Activated T-helper 1 cell treated with Interleukin-2 at 50 U/mL for 16 hours (primary cell): Measurements from ENCODE around the gene SPATC1L.

Experiments
- DNase-seq: peaks from one replicate; pipeline ENCODE4 v3.0.0-alpha.2; 2020; ENCODE audit warnings: low read depth

The SPATC1L gene

DNA sequence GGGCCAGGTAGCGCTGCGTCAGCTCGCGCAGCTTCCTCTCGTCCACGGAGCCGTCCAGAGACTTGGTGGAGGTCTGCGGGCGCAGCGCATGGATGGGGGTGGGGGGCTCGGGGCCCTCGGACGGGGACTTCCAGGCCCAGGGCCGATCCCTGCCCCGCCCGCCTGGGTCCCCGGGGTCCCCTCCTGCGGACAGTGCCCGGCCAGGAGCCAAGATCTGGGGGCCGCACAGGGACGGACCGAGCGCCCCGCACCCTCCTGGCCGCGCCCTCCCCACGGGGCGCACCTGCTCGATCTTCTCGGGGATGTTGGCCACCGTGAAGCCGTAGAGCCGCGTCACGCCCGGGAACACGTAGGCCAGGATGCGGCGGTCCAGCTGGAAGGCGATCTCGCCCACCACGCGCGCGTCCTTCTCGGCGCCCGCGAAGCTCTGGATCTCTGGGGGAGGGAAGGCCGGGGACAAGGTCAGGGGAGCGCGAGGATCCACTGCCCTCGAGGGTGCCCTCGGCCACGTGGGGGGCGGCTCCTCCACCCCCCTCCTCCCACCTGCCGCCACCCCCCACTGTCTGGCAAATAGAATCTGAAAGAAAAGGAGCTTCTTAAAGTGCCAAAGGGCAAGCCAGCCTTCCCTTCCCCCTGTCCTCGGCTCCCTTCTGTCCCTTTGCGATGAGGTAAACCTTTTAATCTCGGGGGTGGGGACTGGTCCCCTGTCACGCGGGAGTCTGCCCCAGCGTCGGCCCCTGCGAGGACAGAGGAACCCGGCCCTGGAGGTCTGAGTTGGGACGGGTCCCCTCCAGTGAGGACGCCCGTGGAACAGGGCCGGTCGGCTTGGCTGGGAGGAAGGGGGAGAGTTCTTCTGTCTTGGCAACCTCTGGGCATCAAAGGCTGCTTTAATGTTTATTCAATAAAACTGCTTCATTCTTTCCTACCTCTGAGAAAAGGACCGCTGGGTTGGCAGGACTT, 22.3 kb downstream of the SPATC1L start:
- no peak for DNase-seq

DNA sequence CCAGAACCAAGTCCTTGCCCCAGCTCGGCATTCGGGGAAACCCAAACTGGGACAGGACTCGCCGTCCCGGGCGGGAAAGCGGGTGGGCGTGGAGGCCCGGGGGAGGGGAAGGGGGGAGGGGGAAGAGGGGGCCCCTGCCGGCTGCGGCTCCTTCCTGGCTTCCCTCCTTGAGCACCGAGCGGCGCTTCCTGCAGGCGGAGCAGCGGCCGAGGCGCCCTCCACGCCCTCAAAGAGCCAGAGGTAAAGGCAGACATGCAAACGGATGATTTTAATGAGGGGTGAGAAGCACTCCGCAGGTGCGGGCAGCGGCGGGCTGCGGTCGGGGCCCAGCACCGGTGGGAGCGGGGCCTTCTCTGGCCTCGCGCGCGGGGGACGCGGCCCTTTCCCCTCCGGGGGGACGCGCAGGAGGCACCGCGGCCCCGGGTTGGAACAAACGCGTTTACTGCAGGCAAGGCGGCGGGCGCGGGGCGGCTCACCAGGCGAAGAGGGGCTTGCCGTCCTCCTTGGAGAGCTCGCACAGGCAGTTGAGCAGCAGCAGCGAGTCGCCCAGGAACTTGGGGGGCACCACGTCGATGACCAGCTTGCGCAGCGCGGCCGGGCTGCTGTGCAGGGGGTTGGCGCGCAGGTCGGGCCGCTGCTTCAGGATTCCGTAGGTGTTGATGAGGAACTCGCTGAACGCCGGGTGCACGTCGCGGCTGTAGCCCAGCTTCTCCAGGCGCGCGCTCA, 23.2 kb downstream of the SPATC1L start:
- DNase-seq: no peak

DNA sequence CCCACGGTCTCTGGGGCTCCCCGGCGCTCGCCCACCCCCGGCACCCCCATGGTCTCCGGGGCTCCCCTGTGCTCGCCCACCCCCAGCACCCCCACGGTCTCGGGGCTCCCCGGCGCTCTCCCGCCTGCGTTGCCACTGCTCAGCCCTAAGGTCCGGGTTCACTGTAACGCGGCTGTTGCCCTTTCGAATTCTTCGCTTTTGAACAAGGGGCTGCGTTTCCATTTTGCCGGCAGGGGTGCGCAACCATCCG, 23.7 kb downstream of the SPATC1L start:
- no peak for DNase-seq

DNA sequence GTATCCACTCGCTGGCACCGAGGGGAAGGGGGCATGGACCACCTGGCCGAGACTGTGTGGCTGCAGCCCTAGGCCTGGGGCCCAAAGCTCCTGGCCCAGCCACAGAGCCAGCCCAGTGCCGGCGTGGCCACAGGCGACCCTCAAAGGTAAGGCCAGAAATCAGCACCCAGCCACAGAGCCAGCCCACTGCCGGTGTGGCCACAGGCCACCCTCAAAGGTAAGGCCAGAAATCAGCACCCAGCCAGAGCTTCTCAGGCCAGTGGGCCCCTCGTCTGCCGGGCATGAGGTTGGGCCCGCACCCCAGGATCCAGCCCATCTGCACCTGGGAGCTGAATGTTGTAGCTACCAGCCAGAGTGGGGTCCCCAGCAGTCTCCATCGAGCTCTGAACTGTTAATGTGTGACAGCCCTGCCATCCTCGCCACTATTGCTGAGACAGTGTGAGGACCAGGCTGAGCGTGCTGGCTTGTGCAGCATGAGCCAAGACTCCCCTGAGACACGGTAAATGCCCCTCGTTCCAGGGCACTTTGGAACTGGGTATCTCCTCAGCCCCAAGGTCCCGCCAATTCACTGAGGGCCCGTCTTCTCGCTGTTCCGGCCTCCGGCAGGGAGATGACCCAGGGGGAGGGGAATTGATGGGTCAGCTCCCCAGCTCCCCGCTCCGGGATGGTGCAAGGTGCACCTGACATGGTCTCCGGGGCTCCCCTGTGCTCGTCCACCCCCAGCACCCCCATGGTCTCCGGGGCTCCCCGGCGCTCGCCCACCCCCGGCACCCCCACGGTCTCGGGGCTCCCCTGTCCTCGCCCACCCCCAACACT, 24.2 kb downstream of the SPATC1L start:
- DNase-seq: no peak

DNA sequence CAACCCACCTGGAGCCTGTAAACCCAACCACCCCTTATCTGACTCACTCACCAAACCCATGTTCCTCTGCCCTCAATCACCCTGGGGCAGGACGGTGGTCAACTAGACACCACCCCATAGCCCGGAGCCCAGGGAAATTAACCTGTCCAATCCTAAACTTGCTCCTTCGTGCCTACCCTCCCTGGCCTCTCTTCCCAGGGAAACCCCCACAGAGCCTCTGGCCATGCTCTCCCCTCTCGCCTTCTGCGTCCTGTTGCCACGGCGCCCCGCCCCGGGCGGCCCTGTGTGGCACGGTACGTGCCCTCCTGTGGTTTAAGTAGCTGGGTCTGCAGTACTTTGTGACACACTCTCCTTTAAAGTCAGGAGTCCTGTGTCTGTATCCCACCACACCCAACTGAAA, 24.9 kb downstream of the SPATC1L start:
- DNase-seq: no peak

DNA sequence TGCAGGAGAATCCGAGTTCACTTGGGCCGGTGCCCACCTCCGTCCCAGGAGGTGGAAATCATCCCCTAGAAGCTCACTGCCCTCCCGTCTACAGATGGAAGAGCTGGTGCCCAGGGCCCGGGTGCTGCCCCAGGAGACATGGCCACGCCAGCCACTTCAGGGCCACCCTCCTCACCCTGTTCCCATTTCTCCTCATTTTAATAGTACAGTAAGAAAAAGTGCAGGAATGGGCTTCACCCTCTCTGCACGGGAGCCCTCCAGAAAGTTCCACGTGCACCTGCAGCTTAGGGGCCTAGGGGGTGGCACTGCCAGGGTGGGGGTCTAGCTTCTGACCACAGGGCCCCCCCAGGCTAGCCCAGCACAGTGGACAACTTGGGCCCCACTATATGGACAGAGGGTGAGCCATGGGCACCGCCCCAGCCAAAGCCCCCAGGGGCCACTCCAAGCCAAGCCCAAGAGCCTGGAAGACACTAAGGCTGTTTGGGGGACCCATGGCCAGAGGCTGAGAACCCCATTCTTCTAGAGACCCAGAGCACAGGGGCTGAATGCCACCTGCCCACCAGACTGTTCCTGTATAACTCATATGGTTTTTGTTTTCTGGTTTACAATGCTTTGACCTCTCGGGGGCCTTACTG, 25.5 kb downstream of the SPATC1L start:
- no peak for DNase-seq

DNA sequence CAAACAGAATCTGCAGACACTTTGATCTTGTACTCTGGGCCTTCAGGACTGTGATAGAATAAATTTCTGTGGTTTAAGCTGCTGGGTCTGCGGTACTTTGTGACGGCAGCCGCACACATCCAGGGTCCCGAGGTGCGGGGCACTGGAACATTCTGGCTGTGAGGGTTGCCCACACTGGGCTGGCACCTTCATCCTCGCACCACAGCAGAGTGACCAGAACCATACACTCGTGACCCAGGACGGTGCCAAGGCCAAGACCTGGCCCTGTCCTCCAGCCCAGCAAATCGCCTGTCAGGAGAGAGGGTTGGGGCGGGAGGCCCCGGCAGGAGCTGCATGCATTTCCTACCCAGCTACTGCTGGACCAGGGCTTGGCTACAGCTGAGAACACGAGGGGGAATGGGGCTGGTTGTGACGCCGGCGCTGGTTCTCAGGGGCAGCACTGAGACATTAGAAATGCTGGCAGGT, 26.2 kb downstream of the SPATC1L start:
- DNase-seq: no peak

DNA sequence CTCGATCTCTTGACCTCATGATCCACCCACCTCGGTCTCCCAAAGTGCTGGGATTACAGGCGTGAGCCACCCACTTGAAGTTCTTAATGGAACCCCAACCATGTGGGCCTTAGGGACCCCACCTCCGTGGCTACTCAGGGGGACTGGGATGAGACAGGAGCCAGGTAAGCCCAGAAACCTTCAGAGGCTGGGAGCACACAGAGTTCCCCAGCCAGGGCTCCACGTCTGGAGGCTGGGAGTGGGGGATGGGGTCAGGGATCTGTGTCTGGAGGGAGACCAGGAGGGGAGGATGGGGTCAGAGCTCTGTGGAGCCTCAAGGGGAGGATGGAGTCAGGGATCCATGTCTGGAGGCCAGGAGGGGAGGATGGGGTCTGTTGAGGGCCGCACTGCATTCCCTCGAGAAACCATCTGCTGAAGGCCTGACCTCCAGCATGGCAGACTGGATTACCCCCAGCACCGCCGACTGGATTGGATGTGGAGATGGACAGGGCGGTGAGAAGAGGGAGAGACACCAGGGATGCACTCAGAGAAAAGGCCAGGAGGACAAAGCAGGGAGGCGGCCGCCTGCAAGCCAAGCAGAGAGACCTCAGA, 26.8 kb downstream of the SPATC1L start:
- DNase-seq: no peak

DNA sequence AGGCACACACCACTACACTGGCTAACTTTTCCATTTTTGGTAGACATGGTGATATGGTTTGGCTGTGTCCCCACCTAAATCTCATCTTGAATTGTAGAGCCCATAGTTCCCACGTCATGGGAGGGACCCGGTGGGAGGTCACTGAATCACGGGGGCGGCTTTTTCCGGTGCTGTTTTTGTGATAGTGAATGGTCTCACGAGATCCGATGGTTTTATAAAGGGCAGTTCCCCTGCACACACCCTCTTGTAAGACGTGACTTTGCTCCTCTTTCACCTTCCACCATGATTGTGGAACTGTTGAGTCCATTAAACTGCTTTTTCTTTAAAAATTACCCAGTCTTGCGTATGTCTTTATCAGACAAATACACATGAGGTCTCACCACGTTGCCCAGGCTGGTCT, 27.6 kb downstream of the SPATC1L start:
- no peak for DNase-seq

DNA sequence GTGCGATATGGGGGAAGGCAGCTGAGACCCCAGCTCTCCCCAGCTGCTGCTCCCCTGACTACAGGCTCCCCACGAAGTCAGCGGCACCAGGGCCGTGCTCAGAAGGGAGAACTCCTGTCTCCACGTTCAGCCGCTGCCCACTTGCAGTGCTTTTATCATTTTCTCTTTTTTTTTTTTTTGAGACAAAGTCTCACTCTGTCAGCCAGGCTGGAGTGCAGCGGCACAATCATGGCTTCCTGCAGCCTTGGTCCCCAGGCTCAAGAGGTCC, 27.9 kb downstream of the SPATC1L start:
- DNase-seq: no peak

DNA sequence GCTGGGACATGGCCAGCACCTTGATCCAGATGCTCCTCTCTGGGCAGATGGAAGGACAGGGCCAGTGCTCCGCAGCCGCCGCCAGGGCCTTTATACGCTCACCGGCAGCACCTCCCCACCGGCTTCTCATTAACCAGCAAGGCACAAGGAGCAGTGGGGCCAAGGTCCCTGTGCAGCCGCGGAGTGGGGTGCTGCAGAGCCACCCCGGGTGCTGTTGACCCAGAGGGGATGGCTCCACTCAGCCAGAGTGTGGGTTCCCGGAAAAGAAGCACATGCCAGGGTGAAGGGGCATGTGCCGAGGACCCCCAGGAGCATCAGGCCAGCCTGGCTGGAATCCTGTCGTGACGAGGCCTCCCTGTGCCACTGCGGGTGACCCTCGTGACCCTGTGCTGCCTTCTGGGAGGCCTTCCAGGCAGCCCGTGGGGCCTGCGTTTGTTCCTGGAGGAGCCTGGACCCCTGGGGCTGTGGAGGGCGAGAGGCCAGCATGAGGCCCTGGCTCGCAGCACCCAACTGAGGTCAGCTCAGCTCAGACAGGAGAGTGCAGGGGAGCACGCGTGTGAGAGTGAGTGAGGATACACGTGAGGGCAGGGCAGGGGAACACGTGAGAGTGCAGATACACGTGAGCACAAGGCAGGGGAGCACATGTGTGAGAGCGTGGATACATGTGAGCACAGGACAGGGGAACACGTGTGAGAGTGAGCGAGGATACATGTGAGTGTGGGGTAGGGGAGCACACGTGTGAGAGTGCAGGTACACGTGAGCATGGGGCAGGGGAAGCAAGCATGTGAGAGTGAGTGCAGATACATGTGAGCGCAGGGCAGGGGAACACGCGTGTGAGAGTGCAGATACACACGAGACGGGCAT, 28.5 kb downstream of the SPATC1L start, which contains the start of gene FTCD:
FTCD (minus strand) TSS at position 66 of the 864 bp plus-strand sequence; CDS start at position 10, 56 bp downstream.
- DNase-seq: no peak

DNA sequence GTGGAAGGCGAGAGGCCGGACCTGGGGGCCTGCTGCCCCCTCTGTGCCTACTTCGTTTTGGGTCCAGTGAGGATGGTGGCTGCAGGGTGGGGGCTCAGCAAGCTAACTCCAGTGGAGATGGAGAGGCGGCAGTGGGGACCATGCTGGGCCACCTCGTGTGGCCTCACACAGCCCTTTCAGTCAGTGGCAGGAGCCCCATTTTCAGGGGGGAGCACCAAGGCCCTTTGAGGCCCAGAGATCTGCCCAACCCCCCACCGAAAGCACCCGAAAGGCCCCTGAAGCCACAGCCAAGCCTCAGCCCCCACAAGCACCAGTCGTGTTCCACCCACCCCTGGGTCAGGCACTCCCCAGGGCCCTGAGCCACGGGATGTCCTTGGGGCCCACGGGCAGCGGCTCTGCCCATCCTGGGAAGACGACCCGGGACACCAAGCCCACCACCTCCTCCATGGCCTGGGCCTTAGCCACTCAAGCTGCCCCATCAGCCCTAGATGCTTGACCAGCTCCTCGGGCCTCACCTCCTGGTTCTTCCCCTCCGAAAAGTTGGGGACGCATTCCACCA, 29.2 kb downstream of the SPATC1L start:
- DNase-seq: no peak

DNA sequence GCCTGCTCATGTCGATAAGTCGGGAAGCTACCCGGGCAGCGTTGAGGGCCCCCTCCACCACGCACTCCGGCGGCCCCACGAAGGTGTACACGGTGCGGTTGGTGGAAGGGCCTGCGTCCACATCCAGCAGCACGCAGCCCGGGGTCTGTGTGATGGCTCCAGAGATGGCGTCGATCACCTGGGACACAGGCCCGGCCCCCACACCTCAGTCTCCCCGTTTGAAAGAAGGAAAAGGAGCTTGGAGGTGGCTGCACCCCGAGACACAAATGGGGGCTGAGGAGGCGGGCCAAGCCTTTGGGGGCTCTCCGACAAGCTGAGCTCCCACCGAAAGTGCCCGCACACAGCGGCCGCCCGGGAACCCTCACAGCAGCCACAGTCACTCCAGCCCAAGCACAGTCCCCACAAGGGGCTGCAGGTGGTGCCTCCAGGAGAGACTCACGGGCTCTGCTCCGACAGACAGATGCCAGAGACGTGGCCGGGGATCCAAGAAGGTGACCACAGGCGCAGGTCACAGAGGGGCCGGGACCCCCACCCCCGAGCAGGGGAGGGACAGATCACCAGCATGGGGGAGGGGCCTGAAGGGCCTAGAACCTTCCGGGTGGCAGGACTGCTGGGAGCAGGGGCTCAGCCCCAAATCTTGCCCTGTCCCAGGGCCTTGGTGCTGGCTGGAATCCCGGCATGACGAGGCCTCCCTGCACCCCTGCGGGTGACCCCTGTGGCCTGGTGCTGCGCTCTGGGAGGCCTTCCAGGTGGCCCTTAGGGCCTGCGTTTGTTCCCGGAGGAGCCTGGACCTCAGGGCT, 29.9 kb downstream of the SPATC1L start:
- DNase-seq: no peak

DNA sequence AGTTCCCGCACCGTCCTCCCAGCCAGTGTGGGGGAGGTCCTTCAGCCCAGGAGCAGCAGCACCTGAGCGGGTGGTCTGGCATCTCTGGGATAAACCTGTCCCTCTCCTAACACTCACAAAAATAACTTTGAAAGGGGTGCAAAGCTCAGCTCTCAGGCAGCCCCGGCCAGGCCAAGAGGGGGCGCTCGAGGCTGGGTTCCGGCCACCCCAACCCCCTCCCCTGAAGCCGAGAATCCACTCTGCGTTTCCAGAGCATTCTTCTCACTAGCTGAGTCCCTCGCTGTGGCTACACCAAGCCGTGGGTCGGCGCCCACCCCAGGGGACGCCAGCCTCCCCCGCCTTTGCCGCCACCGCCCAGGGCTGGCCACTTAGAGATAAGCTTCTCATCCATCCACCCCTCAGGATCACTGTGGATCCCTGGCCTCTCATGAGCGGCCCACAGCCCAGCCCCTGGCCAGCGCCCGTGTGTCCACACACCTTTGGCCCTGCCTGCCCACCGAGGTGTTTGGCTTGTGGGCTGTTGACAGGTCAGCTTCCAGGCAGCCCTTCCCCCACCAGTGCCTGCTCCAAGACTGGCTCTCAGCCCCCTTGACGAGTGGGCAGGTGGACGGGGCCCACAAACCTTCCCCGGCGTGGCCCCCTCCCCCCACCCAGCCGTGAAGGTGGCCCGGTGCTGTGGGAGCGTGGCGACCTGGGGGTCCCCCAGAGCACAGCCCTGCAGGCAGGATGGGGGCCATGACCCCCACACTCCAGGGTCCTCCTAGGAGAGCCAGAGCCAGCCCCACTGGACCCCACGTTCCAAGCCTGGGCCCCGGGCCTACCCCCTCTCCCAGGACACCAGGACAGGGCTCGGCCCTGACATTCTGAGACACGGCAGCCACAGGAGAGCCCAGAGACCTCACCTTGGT, 30.8 kb downstream of the SPATC1L start:
- DNase-seq: no peak

DNA sequence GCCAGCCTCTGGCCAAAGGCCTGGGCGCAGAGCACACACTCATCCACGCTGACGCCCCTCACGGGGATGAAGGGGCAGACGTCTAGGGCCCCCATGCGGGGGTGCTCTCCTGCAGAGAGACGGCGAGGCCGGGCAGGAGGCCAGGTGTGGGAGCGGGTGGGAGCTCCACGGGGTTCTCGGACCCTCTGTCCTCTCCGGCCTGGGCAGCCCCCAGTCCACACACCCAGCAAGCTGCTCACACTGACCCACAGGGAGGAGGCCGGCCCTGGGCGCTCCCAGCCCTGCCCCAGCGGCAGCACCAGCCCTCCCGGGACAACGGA, 31.4 kb downstream of the SPATC1L start:
- no peak for DNase-seq

DNA sequence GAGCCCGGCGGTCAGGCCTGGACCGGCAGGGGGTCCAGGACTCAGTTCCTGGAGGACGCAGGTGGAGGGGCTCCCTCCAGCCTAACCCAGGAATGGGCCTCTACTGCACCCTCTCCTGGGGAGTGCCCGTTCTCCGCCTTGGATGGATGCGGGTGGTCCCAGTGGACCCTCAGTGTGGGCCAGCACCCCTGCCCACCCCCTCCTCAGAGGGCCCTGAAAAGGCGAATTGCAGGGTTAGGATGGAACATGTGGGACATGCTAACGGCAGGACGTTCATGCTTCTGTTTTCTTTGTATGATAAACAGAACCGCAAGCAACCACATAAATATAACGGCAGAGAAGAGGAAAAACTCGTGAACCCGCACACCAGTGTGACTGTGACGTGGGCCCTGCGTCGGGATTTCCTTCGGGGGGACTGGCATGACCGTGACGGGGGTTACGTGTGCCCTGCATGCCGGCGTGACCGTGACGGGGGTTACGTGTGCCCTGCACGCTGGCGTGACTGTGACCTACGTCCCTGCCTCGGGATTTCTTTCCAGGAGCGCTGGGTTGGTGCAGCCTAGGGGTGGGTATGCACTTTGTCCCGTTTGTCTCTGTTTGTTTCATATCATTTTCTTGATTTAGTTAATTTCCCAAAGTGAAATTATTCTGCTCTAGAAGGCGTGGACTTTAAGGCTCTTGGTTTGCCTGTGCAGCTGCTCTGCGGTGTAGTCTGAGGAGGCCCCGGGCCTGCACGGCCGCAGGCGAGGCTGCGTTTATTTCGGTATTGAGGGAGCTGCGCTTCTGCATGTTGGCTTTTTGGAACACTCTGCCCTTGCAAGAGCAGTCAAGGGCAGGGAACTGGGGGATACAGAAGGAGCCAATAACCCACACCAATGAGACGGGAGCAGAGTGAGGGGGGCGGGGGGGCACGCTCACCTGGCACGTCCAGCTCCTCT, 32.0 kb downstream of the SPATC1L start:
- DNase-seq: no peak

DNA sequence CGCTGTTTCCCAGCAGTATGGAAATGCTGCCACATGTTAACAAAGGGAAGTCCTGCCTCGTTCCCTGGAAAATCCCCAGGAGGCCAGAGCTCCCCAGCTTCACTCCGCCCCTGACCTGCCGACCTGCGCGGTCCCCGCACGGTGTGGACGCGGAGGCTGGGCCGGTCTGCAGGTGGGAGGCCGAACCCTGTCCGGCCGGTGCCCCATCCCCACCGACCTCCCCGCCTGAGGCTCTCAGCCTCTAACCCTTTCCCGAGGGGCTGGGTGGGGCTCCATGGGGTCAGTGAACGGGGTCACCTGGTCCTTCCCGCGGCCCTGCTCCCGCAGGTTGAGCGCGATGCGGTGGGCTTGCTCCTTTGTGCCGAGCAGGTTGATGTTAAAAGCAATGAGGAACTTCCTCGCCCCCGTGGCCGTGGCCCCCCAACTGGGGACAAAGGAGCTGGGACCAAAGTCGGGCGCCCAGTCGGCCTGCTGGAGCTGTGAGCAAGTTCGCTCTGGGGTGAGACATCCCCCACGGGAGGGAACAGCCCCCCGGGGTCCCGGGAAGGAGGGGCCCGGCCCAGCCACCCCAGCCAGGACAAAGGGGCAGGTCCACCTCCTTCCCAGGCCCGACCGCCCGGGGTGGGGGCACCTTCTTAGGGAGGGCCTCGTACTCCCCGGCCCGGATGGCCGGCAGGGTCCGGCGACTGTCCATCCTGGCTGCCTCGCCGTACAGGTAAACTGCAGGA, 32.8 kb downstream of the SPATC1L start:
- DNase-seq: no peak
